HG03159 (cell line): Measurements from ENCODE around the gene RAB11B.
A peak's percentile ranks its signal among the peaks of the same experiment; 100 is the strongest.
"Not testable (repeated sequence)": the region's sequence is repeated elsewhere in the genome, so short reads cannot be mapped to it uniquely, and the experiment has no call there.

Experiments
- ATAC-seq: cut with Tn5 transposase; IDR thresholded peaks from one replicate; pipeline ENCODE4 v1.9.1; 2021; ENCODE audit warnings: mild to moderate bottlenecking, moderate library complexity; ENCODE audit not compliant: unreplicated experiment

RAB11B gene

DNA sequence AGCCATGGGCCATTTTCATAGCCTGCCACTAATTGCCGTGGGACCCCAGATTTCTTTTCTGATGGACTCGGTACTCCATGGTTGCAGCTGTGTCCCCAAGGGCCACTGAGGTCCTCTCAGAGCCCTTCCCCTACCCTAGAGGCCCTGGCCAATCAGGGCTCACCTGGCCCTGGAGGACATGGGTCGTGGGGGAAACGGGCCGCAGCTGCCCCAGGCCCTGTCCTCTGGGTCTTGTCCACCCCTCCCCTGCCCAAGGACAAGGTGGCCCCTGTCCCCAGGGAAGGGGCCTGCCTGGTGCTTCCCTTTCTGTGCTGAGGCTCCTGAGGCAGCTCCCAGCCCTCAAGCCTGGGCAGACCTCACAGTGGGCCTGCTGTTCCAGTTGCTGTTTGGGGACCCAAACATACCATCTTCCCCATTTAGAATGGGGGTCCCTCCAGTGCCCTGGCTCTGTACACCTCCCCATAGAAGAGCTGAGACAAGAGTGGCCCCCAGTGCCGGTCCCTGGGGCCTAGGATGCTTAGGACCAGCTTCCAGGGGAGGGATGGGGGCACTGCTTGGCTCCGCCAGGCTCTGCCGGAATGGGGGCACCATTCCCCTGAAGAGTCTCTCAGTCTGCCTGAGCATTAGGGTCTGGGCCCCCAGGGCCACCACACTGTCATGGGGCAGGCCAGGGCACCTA, 3.2 kb downstream of the RAB11B start:
- no peak for ATAC-seq

DNA sequence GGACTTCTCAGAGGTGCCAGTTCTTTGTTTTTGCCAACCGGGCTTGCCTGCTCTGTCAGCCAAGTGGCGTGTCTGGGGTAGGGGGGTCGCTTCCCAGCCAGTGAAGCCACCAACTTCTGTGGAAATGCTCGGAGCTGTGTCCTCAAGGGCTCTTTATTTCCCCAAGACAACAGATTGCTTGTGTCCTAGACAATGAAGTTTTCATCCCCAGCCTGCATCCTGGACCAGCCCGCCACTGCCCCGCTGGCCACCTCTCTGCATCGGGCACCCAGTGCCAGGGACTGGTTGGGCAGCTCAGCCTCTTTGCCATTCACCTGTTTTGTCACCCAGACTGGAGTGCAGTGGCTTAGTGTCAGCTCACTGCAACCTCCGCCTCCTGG, 3.7 kb downstream of the RAB11B start:
- no peak for ATAC-seq

DNA sequence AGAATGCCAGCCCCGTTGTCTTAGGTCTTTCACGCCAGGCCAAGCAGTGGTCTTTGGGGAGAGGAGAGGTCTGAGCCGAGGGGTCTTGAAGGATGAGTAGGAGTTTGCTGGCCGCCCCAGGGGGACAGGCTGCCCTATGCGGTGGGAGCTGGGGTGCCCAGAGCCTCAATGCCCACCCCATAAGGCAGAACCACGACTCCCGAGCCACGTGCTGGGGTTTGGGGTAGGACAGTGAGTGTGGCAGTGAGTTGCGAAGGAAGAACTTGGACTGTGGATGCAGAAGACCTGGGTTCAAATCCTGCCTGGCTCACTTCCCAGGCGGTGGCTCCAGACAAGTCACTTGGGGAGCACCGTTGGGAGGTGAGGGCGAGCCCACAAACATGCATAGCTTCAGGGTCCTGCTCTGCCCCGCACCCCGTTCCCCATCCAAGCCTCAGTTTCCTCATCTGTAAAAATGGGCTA, 5.5 kb downstream of the RAB11B start:
- no peak for ATAC-seq

GRCh38 chr19:8396185-8396562, 6.0 kb downstream of the RAB11B start:
- no peak for ATAC-seq

GRCh38 chr19:8396563-8397203, 6.5 kb downstream of the RAB11B start:
- no peak for ATAC-seq

GRCh38 chr19:8397271-8397670, 7.1 kb downstream of the RAB11B start:
- no peak for ATAC-seq

DNA sequence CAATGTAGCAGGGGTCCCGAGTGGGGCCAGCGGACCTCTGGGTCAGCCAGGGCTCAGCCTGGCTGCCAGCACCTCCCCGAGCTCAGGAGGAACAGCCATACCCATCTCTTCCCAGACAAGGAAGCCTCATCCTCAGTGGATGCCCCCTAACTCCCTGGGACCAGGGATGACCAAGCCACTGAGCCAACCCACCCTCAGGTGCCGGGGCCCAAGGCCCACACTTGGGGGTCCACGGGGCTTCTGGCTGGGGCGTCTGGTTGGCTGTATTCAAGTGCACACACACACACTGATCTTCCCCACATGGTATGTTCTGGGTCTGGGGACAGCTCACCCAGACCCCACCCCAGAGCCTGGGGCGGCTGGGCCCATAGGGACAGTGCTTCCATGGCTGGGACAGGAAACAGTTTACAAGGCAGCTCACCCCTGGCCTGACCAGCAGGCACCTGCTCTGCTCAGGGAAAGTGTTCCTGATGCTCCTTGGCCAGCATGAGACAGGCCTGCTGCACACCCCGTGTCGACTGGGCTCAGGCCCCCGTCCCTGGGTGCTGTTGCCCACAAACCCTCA, 7.7 kb downstream of the RAB11B start:
- no peak for ATAC-seq

DNA sequence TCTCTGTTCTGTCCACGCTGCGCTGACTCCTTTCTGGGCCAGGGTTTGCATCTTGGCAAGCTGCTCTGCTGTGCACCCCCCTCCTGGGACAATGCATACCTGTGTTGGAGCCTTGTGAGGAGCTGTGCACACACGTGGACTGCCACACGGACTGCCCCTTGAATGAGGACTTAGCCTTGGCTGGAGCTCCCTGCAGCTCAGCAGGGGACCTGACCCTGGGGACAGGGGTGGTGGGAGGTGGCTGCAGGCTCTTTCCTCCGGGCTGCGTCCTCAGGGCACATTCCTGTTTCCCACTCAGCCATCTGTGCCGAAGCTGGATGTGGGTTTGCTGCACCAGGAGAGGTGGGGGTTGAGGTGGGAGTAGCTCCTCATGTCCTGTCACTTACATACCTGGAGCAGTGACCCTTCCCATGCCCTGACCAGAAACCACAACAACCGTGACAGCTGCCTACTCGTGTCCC, 8.2 kb downstream of the RAB11B start:
- no peak for ATAC-seq

DNA sequence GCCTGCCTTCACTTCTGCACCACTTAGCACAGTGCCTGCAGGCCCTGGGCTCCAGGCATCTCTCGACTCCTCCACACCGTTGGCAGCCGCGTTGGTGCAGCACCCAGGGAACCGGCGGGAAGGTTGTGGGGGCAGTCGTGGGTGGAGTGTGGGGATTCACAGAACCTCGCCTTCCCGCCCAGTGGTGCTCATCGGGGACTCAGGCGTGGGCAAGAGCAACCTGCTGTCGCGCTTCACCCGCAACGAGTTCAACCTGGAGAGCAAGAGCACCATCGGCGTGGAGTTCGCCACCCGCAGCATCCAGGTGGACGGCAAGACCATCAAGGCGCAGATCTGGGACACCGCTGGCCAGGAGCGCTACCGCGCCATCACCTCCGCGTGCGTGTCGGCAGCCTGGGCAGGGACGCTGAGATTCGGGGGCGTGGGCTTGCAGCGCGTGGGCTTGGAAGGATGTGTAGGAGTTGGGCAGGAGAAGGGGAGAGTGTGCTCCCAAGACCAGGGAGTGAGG, 9.6 kb downstream of the RAB11B start:
- ATAC-seq, result no peak

- no peak for ATAC-seq
Measured at GRCh38 chr19:8401981-8402411, 11.8 kb downstream of the RAB11B start.

GRCh38 chr19:8403098-8403819, 13.1 kb downstream of the RAB11B start:
- no peak for ATAC-seq

GRCh38 chr19:8403820-8404109, 13.6 kb downstream of the RAB11B start:
- no peak for ATAC-seq

GRCh38 chr19:8404391-8405151, 14.4 kb downstream of the RAB11B start:
- no peak for ATAC-seq

DNA sequence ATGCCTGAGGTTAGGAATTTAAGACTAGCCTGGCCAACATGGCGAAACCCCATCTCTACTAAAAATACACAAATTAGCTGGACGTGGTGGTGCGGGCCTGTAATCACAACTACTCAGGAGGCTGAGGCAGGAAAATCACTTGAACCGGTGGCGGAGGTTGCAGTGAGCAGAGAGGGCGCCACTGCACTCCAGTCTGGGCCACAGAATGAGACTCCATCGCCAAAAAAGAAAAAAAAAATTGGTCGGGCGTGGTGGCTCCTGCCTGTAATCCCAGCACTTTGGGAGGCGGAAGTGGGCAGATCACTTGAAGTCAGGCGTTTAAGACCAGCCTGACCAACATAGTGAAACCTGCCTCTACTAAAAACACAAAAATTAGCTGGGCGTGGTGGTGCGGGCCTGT, 20.6 kb downstream of the RAB11B start:
- not testable (repeated sequence) for ATAC-seq

- peak; percentile 97 for ATAC-seq
Measured at GRCh38 chr19:8412783-8413628, 22.8 kb downstream of the RAB11B start, which contains the start of gene MARCHF2. Gene MARCHF2 (plus strand): TSS chr19:8413305. CDS start chr19:8421841, 8,536 bp downstream.

DNA sequence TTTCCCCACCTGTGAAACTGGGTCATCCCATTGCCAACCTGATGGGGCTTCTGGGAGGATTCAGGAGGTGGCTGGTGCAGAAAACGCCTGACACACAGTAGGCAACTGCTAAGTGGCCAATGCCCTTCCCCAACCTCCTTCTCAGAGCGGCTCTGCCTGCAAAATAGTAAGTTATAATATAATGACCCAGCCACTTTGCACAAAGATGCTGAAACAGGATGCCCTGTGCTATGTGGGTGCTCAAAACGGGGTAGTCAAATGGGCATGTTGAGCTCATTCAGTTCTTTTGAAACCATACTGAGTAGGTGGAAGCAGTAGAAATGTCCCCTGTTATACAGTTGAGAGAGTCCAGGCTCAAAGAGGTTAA, 23.5 kb downstream of the RAB11B start:
- no peak for ATAC-seq

- ATAC-seq, result no peak
Measured at GRCh38 chr19:8416796-8417195, 26.6 kb downstream of the RAB11B start.

GRCh38 chr19:8421484-8422461, 31.6 kb downstream of the RAB11B start:
- ATAC-seq, result no peak

GRCh38 chr19:8423817-8424223, 33.7 kb downstream of the RAB11B start:
- no peak for ATAC-seq
